Measurements from ENCODE around the gene LAD1. TPM values are rescaled to one million over a fixed set of nuclear protein-coding genes. Genes with fewer than 3 reads are reported as not detected.

The LAD1 gene
- total RNA-seq, 1 experiment from 2014 or later: 30.1 TPM

- no peak for TF ChIP-seq CTCF (conservative IDR thresholded peaks at IDR 0.05)
- Histone ChIP-seq H3K23me2 (ENCODE audit: insufficient read length, low read depth, low read length, poor library complexity, severe bottlenecking) (no peaks in the 10 kb centered on the region), H2BK12ac (ENCODE audit: insufficient read length, low read depth, low read length) (no peak overlapping the region), H3K4me2 (ENCODE audit: insufficient read depth, insufficient read length, low read length) (no peak overlapping the region), H3K9ac (ENCODE audit: extremely low read depth, insufficient read length, low read length) (no peak overlapping the region), H3K79me2 (ENCODE audit: insufficient read depth, low read length) (no peaks in the 10 kb centered on the region), H3T11ph (ENCODE audit: low read length) (no peak overlapping the region), H4K20me1 (ENCODE audit: control insufficient read depth, insufficient read depth, insufficient read length) (no peaks in the 10 kb centered on the region), H3K18ac (ENCODE audit: insufficient read length, low read depth, low read length) (no peak overlapping the region), H3K27ac (ENCODE audit: insufficient read length, low read depth, low read length) (no peak overlapping the region), H2BK20ac (ENCODE audit: low read depth, low read length, poor library complexity, severe bottlenecking) (no peak overlapping the region), H4K5ac (ENCODE audit: insufficient read length, low read depth, low read length) (no peak overlapping the region), H3K27me3 (ENCODE audit: insufficient read depth, low read length) (no peaks in the 10 kb centered on the region), H3K4ac (ENCODE audit: low read depth, low read length) (no peak overlapping the region), H2AK5ac (ENCODE audit: insufficient read length, low read length) (no peak overlapping the region), H2BK5ac (ENCODE audit: insufficient read length, low read length) (no peak overlapping the region), H3K79me1 (ENCODE audit: insufficient read depth, low read depth, low read length, poor library complexity, severe bottlenecking) (no peaks in the 10 kb centered on the region), H4K8ac (replicated peaks; ENCODE audit: insufficient read length, low read depth, low read length) (no peak overlapping the region), H3K56ac (ENCODE audit: insufficient read length, low read depth, low read length) (no peak overlapping the region), H2BK120ac (ENCODE audit: low read depth, low read length, poor library complexity, severe bottlenecking) (no peak overlapping the region), H3K9me3 (ENCODE audit: control insufficient read depth, low read depth, low read length) (no peaks in the 10 kb centered on the region), H4K91ac (ENCODE audit: insufficient read length, low read depth, low read length) (no peak overlapping the region), H3K14ac (ENCODE audit: insufficient read depth, low read length) (no peak overlapping the region), H3K4me1 (ENCODE audit: insufficient read depth, low read length) (no peaks in the 10 kb centered on the region), H2AFZ (ENCODE audit: low read length) (no peak overlapping the region), H2BK15ac (ENCODE audit: low read depth, low read length) (no peak overlapping the region), H3K23ac (ENCODE audit: insufficient read length, low read depth, low read length) (no peak overlapping the region)
- Mint-ChIP-seq H3K36me3 (ENCODE audit: insufficient read depth in 1 of 3, low read depth in 3 of 3) (no peaks in the 10 kb centered on the region), H3K27me3 (ENCODE audit: low read depth) (peaks cover 1% of the 10 kb centered on the region), H3K27ac (no peak overlapping the region; a peak in 1 of 7 replicates), H3K4me3 (no peak overlapping the region), H3K4me1 (peaks cover 13 to 23% of the 10 kb centered on the region in 2 experiments), H3K9me3 (no peaks in the 10 kb centered on the region)
- DNase-seq: no peak
- WGBS (ENCODE audit: extremely low coverage, insufficient read length, low lambda C conversion rate): no CpG with 5 or more reads among the region's 2 CpGs
These were observed 39.3 kb downstream of the LAD1 start for GRCh38 chr1:201359873-201360210.
